HCT116 (cell line): ENCODE results near the gene THPO. TPM values are rescaled to one million over a fixed set of nuclear protein-coding genes. Genes with fewer than 3 reads are reported as not detected.

Source experiments
- ATAC-seq: fragments of 200-7000 bp; cut with Tn5 transposase; 2 replicates; pipeline ENCODE4 v1.9.1; 2020; ENCODE audit warnings: mild to moderate bottlenecking, moderate library complexity
- BruUV-seq: library from RNA; stranded (reverse); fragments of 400-500 nt; replicated peaks from 2 replicates; lab custom pipeline; 2021; lab: Mats Ljungman, UMichigan
- CTCF ChIA-PET: fragments of 300-600 bp; sonication (Branson Sonifier 250); formaldehyde crosslinking; loops from one replicate; lab custom pipeline; 2021; ENCODE audit warnings: antibody characterized with exemption; lab: Charles Lee
- POLR2A ChIA-PET: fragments of 300-600, 350-600 bp; sonication (Branson Sonifier 250); formaldehyde crosslinking; loops from one replicate; lab custom pipeline; 2021; ENCODE audit warnings: antibody characterized with exemption; lab: Charles Lee
- RAD21 ChIA-PET, 2 experiments: fragments of 300-600 bp; sonication (Branson Sonifier 250); formaldehyde crosslinking; loops; one replicate each; lab custom pipeline; 2023; ENCODE audit warnings: low total read pairs in 2 of 2; ENCODE audit not compliant: uncharacterized antibody in 2 of 2, unreplicated experiment in 2 of 2, low non-redundant PET in 1 of 2; lab: Charles Lee
- DNase-seq: peaks from one replicate; pipeline ENCODE4 v3.0.0-alpha.2; 2010; ENCODE audit warnings: low read depth, low spot score
- H2AFZ ChIP-seq: fragments of 200-600 bp; shearing (Covaris generic), sonication (generic); 2 replicates; pipeline ENCODE4 v1.6.1; 2017; ENCODE audit warnings: low read depth, mixed run types, mixed read lengths, antibody characterized with exemption, low read length; ENCODE audit not compliant: poor library complexity, severe bottlenecking
- H3K27ac ChIP-seq: 2 replicates; pipeline ENCODE4 v1.5.1; 2012; ENCODE audit warnings: low read depth, low read length
- H3K27me3 ChIP-seq: fragments of 200-600 bp; sonication (generic); 2 replicates; pipeline ENCODE4 v1.6.1; 2016; ENCODE audit warnings: mixed run types, low read length, mixed read lengths; ENCODE audit not compliant: insufficient read depth
- H3K36me3 ChIP-seq, 2 experiments: fragments of 200-500 bp in 1 of 2; fragments of 200-600 bp in 1 of 2; sonication (Bioruptor generic) in 1 of 2; sonication (generic) in 1 of 2; 2 replicates each; pipeline versions ENCODE4 v1.5.1 to v1.6.1; 2014 to 2016; ENCODE audit warnings: low read length in 2 of 2, inconsistent platforms in 1 of 2, mixed read lengths in 1 of 2, mixed run types in 1 of 2; ENCODE audit not compliant: insufficient read depth in 2 of 2, control insufficient read depth in 1 of 2
- H3K4me1 ChIP-seq, 2 experiments: fragments of 200-600 bp in 1 of 2; sonication (generic) in 1 of 2; 2 replicates each; pipeline versions ENCODE4 v1.5.1 to v1.6.1; 2012 to 2017; ENCODE audit warnings: low read length in 2 of 2, inconsistent platforms in 1 of 2, mild to moderate bottlenecking in 1 of 2, mixed read lengths in 1 of 2, mixed run types in 1 of 2, moderate library complexity in 1 of 2; ENCODE audit not compliant: insufficient read depth in 2 of 2, control insufficient read depth in 1 of 2
- H3K4me2 ChIP-seq: fragments of 200-600 bp; sonication (generic); 2 replicates; pipeline ENCODE4 v1.6.1; 2017; ENCODE audit warnings: mixed run types, low read length, mixed read lengths
- H3K4me3 ChIP-seq, 2 experiments: fragments of 200-600 bp in 1 of 2; sonication (generic) in 1 of 2; replicated peaks in 1 of 2; 2 replicates each; pipeline ENCODE4 v1.5.1; 2011 to 2016; ENCODE audit warnings: low read length in 2 of 2, control low read depth in 1 of 2, low read depth in 1 of 2, mild to moderate bottlenecking in 1 of 2, mixed read lengths in 1 of 2, mixed run types in 1 of 2
- H3K79me2 ChIP-seq: fragments of 200-600 bp; sonication (generic); 2 replicates; pipeline ENCODE4 v1.6.1; 2017; ENCODE audit warnings: mild to moderate bottlenecking, mixed run types, low read length, moderate library complexity, mixed read lengths; ENCODE audit not compliant: insufficient read depth
- H3K9ac ChIP-seq: fragments of 200-600 bp; sonication (generic); 2 replicates; pipeline ENCODE4 v1.6.1; 2016; ENCODE audit warnings: low read length, mixed read lengths
- H3K9me2 ChIP-seq: fragments of 200-600 bp; sonication (generic), shearing (Covaris generic); 2 replicates; pipeline ENCODE4 v1.6.1; 2017; ENCODE audit warnings: mixed run types, mild to moderate bottlenecking, moderate library complexity; ENCODE audit not compliant: insufficient read depth
- H3K9me3 ChIP-seq, 2 experiments: fragments of 200-500 bp in 1 of 2; fragments of 200-600 bp in 1 of 2; sonication (Bioruptor generic) in 1 of 2; sonication (generic) in 1 of 2; 2 replicates each; pipeline ENCODE4 v1.6.1; 2014 to 2017; ENCODE audit warnings: low read length in 2 of 2, mixed read lengths in 2 of 2, inconsistent platforms in 1 of 2, low read depth in 1 of 2, mild to moderate bottlenecking in 1 of 2, mixed run types in 1 of 2, moderate library complexity in 1 of 2; ENCODE audit not compliant: control insufficient read depth in 1 of 2, insufficient read depth in 1 of 2
- H4K20me1 ChIP-seq: fragments of 200-600 bp; sonication (generic), shearing (Covaris generic); 2 replicates; pipeline ENCODE4 v1.6.1; 2017; ENCODE audit warnings: mixed run types, mild to moderate bottlenecking, moderate library complexity; ENCODE audit not compliant: insufficient read depth
- CBX3 ChIP-seq: IDR thresholded peaks from 2 replicates; pipeline ENCODE4 v1.6.1; 2012; ENCODE audit warnings: low read depth
- CEBPB ChIP-seq: IDR thresholded peaks from 2 replicates; pipeline ENCODE4 v1.6.1; 2012; ENCODE audit warnings: low read depth
- EZH2phosphoT487 ChIP-seq: fragments of 200-600 bp; IDR thresholded peaks from 2 replicates; pipeline ENCODE4 v1.6.1; 2018; ENCODE audit warnings: antibody characterized with exemption, borderline replicate concordance
- RAD21 ChIP-seq: IDR thresholded peaks from 2 replicates; pipeline ENCODE4 v1.6.1; 2012; ENCODE audit warnings: low read depth, mild to moderate bottlenecking
- SIN3A ChIP-seq: IDR thresholded peaks from 2 replicates; pipeline ENCODE4 v1.6.1; 2012; ENCODE audit warnings: low read depth
- SP1 ChIP-seq: IDR thresholded peaks from 2 replicates; pipeline ENCODE4 v1.6.1; 2012; ENCODE audit warnings: low read depth
- SRF ChIP-seq: IDR thresholded peaks from 2 replicates; pipeline ENCODE4 v1.6.1; 2012; ENCODE audit warnings: low read depth
- TCF7L2 ChIP-seq: IDR thresholded peaks from 2 replicates; pipeline ENCODE4 v1.7.0; 2011; ENCODE audit warnings: borderline replicate concordance, inconsistent platforms; ENCODE audit not compliant: insufficient read depth, insufficient read length; ENCODE audit errors: extremely low read depth
- ZFX ChIP-seq: fragments of 450-650 bp; IDR thresholded peaks from 2 replicates; pipeline ENCODE4 v1.6.1; 2017
- intact Hi-C: fragments of 100-400 bp; cut with micrococcal nuclease; formaldehyde crosslinking; loops from 2 replicates; pipeline ENCODE4 v1.10.0; 2022
- total RNA-seq: library from RNA; stranded (reverse); gene quantifications from one replicate; pipeline ENCODE4 v1.2.1, GENCODE V29; 2021; ENCODE audit not compliant: unreplicated experiment
- TF ChIP-seq, protein P1 (sequence below): IDR thresholded peaks from 2 replicates; pipeline ENCODE4 v1.6.1; 2012
- TF ChIP-seq, protein P2 (sequence below), 3 experiments: fragments of 200-600 bp in 1 of 3; sonication (generic) in 1 of 3; IDR thresholded peaks in 2 of 3; conservative IDR thresholded peaks in 1 of 3; 2 replicates each; pipeline ENCODE4 v1.5.1; 2012 to 2017; ENCODE audit warnings: low read depth in 2 of 3, low read length in 2 of 3, antibody characterized with exemption in 1 of 3, borderline replicate concordance in 1 of 3, control low read depth in 1 of 3, mild to moderate bottlenecking in 1 of 3, mixed read lengths in 1 of 3, mixed run types in 1 of 3, moderate library complexity in 1 of 3; ENCODE audit not compliant: insufficient read depth in 1 of 3
- TF ChIP-seq, protein P3 (sequence below): IDR thresholded peaks from 2 replicates; pipeline ENCODE4 v1.6.1; 2011; ENCODE audit warnings: mild to moderate bottlenecking, low read length, moderate library complexity; ENCODE audit not compliant: insufficient replicate concordance; ENCODE audit errors: extremely low read depth
- TF ChIP-seq, protein P4 (sequence below): IDR thresholded peaks from 2 replicates; pipeline ENCODE4 v1.6.1; 2012
- TF ChIP-seq, protein P5 (sequence below): IDR thresholded peaks from 2 replicates; pipeline ENCODE4 v1.6.1; 2012; ENCODE audit warnings: low read depth

Gene THPO
- total RNA-seq, 1 experiment from 2014 or later: not detected

DNA sequence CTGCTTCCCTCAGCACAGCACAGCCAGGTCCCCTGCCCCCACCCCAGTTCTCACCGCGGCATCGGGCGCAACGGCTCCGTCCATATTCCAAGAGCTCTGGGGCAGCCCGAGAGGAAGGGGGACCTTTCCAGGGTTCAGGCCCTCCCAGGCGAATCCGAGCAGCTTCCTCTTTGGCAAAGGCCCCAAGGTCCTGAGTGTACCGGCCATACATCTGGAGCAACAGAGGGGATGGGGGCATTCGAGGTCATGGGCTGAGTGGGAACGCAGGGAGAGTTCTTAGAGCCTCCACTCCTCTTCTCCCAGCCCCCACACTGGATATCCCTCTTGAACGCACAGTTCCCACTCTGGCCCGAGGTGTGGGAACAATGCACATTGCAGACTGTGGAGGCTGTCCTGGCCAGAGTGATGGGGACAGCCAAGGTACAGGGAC lies 19.1 kb downstream of the THPO start:
- ChIA-PET CTCF (no interaction called here), POLR2A (interaction anchor here (1.5 kb wide), 1 partner anchor 13 kb away, joined by 4 read pairs; no protein-coding TSS in a partner anchor), RAD21 (no interaction called here)
- ATAC-seq: no peak
- Histone ChIP-seq H3K36me3 (peaks cover 18 to 19% of the 10 kb centered on the region in 2 experiments; a peak in 3 of 4 replicates), H3K9ac (no peak overlapping the region), H3K27ac (no peak overlapping the region), H3K9me2 (no peaks in the 10 kb centered on the region), H3K4me3 (no peak overlapping the region), H3K27me3 (no peaks in the 10 kb centered on the region), H2AFZ (no peak overlapping the region), H3K4me2 (no peak overlapping the region), H4K20me1 (no peaks in the 10 kb centered on the region), H3K79me2 (peaks cover 22% of the 10 kb centered on the region), H3K4me1 (peaks cover 4 to 22% of the 10 kb centered on the region in 2 experiments; a peak in 3 of 4 replicates), H3K9me3 (no peaks in the 10 kb centered on the region)
- no TSS peak for BruUV-seq
- intact Hi-C loops: no loop called here
- DNase-seq: no peak
- TF ChIP-seq, protein P1, sequence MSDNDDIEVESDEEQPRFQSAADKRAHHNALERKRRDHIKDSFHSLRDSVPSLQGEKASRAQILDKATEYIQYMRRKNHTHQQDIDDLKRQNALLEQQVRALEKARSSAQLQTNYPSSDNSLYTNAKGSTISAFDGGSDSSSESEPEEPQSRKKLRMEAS: no peak
- TF ChIP-seq, protein P2, sequence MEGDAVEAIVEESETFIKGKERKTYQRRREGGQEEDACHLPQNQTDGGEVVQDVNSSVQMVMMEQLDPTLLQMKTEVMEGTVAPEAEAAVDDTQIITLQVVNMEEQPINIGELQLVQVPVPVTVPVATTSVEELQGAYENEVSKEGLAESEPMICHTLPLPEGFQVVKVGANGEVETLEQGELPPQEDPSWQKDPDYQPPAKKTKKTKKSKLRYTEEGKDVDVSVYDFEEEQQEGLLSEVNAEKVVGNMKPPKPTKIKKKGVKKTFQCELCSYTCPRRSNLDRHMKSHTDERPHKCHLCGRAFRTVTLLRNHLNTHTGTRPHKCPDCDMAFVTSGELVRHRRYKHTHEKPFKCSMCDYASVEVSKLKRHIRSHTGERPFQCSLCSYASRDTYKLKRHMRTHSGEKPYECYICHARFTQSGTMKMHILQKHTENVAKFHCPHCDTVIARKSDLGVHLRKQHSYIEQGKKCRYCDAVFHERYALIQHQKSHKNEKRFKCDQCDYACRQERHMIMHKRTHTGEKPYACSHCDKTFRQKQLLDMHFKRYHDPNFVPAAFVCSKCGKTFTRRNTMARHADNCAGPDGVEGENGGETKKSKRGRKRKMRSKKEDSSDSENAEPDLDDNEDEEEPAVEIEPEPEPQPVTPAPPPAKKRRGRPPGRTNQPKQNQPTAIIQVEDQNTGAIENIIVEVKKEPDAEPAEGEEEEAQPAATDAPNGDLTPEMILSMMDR (IDR thresholded peaks at IDR 0.05 in 2 of 3, conservative IDR thresholded peaks at IDR 0.05 in 1 of 3; ENCODE audit: borderline replicate concordance in 1 of 3, insufficient read depth in 1 of 3, low read depth in 2 of 3, low read length in 2 of 3): no peak
- TF ChIP-seq EZH2phosphoT487 (no peak), ZFX (no peak), SIN3A (no peak), CEBPB (no peak), CBX3 (no peak), SP1 (no peak), RAD21 (no peak), TCF7L2 (no peak), SRF (no peak)
- TF ChIP-seq, protein P3, sequence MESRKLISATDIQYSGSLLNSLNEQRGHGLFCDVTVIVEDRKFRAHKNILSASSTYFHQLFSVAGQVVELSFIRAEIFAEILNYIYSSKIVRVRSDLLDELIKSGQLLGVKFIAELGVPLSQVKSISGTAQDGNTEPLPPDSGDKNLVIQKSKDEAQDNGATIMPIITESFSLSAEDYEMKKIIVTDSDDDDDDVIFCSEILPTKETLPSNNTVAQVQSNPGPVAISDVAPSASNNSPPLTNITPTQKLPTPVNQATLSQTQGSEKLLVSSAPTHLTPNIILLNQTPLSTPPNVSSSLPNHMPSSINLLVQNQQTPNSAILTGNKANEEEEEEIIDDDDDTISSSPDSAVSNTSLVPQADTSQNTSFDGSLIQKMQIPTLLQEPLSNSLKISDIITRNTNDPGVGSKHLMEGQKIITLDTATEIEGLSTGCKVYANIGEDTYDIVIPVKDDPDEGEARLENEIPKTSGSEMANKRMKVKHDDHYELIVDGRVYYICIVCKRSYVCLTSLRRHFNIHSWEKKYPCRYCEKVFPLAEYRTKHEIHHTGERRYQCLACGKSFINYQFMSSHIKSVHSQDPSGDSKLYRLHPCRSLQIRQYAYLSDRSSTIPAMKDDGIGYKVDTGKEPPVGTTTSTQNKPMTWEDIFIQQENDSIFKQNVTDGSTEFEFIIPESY: no peak
- TF ChIP-seq, protein P4, sequence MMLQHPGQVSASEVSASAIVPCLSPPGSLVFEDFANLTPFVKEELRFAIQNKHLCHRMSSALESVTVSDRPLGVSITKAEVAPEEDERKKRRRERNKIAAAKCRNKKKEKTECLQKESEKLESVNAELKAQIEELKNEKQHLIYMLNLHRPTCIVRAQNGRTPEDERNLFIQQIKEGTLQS: no peak
- TF ChIP-seq, protein P5, sequence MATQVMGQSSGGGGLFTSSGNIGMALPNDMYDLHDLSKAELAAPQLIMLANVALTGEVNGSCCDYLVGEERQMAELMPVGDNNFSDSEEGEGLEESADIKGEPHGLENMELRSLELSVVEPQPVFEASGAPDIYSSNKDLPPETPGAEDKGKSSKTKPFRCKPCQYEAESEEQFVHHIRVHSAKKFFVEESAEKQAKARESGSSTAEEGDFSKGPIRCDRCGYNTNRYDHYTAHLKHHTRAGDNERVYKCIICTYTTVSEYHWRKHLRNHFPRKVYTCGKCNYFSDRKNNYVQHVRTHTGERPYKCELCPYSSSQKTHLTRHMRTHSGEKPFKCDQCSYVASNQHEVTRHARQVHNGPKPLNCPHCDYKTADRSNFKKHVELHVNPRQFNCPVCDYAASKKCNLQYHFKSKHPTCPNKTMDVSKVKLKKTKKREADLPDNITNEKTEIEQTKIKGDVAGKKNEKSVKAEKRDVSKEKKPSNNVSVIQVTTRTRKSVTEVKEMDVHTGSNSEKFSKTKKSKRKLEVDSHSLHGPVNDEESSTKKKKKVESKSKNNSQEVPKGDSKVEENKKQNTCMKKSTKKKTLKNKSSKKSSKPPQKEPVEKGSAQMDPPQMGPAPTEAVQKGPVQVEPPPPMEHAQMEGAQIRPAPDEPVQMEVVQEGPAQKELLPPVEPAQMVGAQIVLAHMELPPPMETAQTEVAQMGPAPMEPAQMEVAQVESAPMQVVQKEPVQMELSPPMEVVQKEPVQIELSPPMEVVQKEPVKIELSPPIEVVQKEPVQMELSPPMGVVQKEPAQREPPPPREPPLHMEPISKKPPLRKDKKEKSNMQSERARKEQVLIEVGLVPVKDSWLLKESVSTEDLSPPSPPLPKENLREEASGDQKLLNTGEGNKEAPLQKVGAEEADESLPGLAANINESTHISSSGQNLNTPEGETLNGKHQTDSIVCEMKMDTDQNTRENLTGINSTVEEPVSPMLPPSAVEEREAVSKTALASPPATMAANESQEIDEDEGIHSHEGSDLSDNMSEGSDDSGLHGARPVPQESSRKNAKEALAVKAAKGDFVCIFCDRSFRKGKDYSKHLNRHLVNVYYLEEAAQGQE: no peak
